Spleen (tissue), 11 donors: ENCODE results near the gene KIDINS220. TPM values are rescaled to one million over a fixed set of nuclear protein-coding genes. Genes with fewer than 3 reads are reported as not detected.

Experiments
- DNase-seq: peaks from one replicate; pipeline ENCODE4 v3.0.0-alpha.2; 2020
- H3K27ac ChIP-seq, 8 donors: fragments of 200-600 bp; sonication (generic) in 7 of 8; 1 replicate in 4 of 8; 2 replicates in 4 of 8; pipeline versions ENCODE4 v1.5.0 to v1.8.0; 2016 to 2021; ENCODE audit warnings: inconsistent platforms in 4 of 8, mild to moderate bottlenecking in 4 of 8, moderate library complexity in 1 of 8
- H3K27me3 ChIP-seq, 7 donors: fragments of 200-600 bp; sonication (generic) in 6 of 7; replicated peaks in 1 of 7; 1 replicate in 4 of 7; 2 replicates in 3 of 7; pipeline versions ENCODE4 v1.5.0 to v1.8.0; 2016 to 2021; ENCODE audit warnings: inconsistent platforms in 3 of 7, mild to moderate bottlenecking in 1 of 7
- H3K36me3 ChIP-seq, 6 donors: fragments of 200-600 bp; sonication (generic) in 5 of 6; 1 replicate in 4 of 6; 2 replicates in 2 of 6; pipeline versions ENCODE4 v1.5.0 to v1.8.0; 2016 to 2021; ENCODE audit warnings: inconsistent platforms in 2 of 6
- H3K4me1 ChIP-seq, 6 donors: fragments of 200-600 bp; sonication (generic) in 5 of 6; 1 replicate in 3 of 6; 2 replicates in 3 of 6; pipeline versions ENCODE4 v1.5.0 to v1.8.0; 2016 to 2021; ENCODE audit warnings: inconsistent platforms in 3 of 6
- H3K4me3 ChIP-seq, 8 donors: fragments of 200-600 bp; sonication (generic) in 7 of 8; 1 replicate in 4 of 8; 2 replicates in 4 of 8; pipeline versions ENCODE4 v1.5.0 to v1.8.0; 2016 to 2021; ENCODE audit warnings: inconsistent platforms in 4 of 8, mild to moderate bottlenecking in 4 of 8, moderate library complexity in 2 of 8
- H3K9me3 ChIP-seq, 8 donors: fragments of 200-600 bp; sonication (generic) in 7 of 8; 1 replicate in 4 of 8; 2 replicates in 4 of 8; pipeline versions ENCODE4 v1.5.0 to v1.8.0; 2016 to 2021; ENCODE audit warnings: inconsistent platforms in 4 of 8
- POLR2A ChIP-seq, 3 donors: fragments of 450-650 bp; IDR thresholded peaks; one replicate each; pipeline ENCODE4 v1.5.1; 2017; ENCODE audit warnings: antibody characterized with exemption in 3 of 3, mild to moderate bottlenecking in 1 of 3
- POLR2AphosphoS5 ChIP-seq, 3 donors: sonication (generic); formaldehyde crosslinking; IDR thresholded peaks; one replicate each; pipeline ENCODE4 v1.5.1; 2017; ENCODE audit warnings: antibody characterized with exemption in 3 of 3
- WGBS, 5 donors: extraction: QIAGEN DNeasy Blood & Tissue Kit in 3 of 5; methylation state at CpG; one replicate each; pipeline versions ENCODE4 v1.1.5 to v1.1.7; 2013 to 2018; 5-methylcytosine and 5-hydroxymethylcytosine counted together
- intact Hi-C: fragments of 100-400 bp; cut with DNase I; formaldehyde crosslinking; loops from one replicate; pipeline ENCODE4 v1.15.0; 2023; ENCODE audit warnings: low total_unique reads
- polyA plus RNA-seq, 3 donors: library from polyadenylated mRNA; stranded (reverse); fragments of 200-250 nt; gene quantifications; one replicate each; pipeline ENCODE4 v1.2.1, GENCODE V29; 2013
- total RNA-seq, 7 donors: library from RNA; depleted of rRNA in 3 of 7; stranded (reverse); fragments of >200 nt in 3 of 7; fragmentation: NEBNext Ultra II Directional in 4 of 7; extraction: Animal tissue kit (Norgen Biotek cat#: 25700) in 4 of 7; gene quantifications; one replicate each; pipeline versions ENCODE4 v1.1.0 to v1.2.1, GENCODE V29; 2016 to 2021
- TF ChIP-seq, protein P1 (sequence below), 11 experiments: fragments of 200-600 bp in 7 of 11; fragments of 450-650 bp in 4 of 11; sonication (generic) in 4 of 11; IDR thresholded peaks in 8 of 11; conservative IDR thresholded peaks in 3 of 11; 1 replicate in 7 of 11; 2 replicates in 4 of 11; pipeline versions ENCODE4 v1.4.0 to v1.8.0; 2016 to 2021; ENCODE audit warnings: antibody characterized with exemption in 11 of 11, inconsistent platforms in 4 of 11, mild to moderate bottlenecking in 1 of 11
- donor health status: healthy with polysubstance abuse.
- donor health status: DM: no; HTN: no; CAD: no; lungs with moderate emphysema.
- donor health status: DM: no; HTN: no; CAD: no.
- donor health status: Bipolar disorder and iron deficiency.
- donor health status: healthy.
- donor health status: DM: no; HTN: no; CAD: no.
- donor health status: DM: yes; HTN: yes; CAD: no.

KIDINS220 gene
- total and polyA plus RNA-seq, 10 donors, result 6.0 to 84.1 (median 59.0) TPM

DNA sequence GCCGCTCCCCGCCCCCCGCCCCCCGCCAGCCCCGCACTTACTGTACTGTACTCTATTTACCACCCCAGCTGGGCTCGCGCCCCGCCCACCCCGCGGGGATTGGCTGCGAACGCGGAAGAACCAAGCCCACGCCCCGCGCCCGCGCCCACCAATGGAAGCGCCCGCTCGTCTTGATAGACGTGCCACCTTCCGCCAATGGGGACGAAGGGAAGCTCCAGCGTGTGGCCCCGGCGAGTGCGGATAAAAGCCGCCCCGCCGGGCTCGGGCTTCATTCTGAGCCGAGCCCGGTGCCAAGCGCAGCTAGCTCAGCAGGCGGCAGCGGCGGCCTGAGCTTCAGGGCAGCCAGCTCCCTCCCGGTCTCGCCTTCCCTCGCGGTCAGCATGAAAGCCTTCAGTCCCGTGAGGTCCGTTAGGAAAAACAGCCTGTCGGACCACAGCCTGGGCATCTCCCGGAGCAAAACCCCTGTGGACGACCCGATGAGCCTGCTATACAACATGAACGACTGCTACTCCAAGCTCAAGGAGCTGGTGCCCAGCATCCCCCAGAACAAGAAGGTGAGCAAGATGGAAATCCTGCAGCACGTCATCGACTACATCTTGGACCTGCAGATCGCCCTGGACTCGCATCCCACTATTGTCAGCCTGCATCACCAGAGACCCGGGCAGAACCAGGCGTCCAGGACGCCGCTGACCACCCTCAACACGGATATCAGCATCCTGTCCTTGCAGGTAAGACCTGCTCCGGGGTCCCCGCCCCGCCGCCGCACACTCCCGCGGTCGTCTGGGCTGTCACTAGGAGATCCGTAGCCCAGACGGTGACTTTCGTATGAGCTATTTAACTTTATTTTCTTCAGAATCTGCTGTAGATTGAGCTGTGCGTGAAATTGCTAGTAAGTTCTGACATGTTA, 155.4 kb downstream of the KIDINS220 start, which contains the start of gene ID2:
Gene ID2 (plus strand): TSS at position 271 of the 907 bp plus-strand sequence. CDS start 110 bp downstream, at position 381.
- intact Hi-C loops, result loop anchor here (5.0 kb wide), 1 partner anchor 1585 kb away; no protein-coding TSS in a partner anchor
- TF ChIP-seq, protein P1, sequence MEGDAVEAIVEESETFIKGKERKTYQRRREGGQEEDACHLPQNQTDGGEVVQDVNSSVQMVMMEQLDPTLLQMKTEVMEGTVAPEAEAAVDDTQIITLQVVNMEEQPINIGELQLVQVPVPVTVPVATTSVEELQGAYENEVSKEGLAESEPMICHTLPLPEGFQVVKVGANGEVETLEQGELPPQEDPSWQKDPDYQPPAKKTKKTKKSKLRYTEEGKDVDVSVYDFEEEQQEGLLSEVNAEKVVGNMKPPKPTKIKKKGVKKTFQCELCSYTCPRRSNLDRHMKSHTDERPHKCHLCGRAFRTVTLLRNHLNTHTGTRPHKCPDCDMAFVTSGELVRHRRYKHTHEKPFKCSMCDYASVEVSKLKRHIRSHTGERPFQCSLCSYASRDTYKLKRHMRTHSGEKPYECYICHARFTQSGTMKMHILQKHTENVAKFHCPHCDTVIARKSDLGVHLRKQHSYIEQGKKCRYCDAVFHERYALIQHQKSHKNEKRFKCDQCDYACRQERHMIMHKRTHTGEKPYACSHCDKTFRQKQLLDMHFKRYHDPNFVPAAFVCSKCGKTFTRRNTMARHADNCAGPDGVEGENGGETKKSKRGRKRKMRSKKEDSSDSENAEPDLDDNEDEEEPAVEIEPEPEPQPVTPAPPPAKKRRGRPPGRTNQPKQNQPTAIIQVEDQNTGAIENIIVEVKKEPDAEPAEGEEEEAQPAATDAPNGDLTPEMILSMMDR (IDR thresholded peaks at IDR 0.05 in 8 of 11, conservative IDR thresholded peaks at IDR 0.05 in 3 of 11), result peak in 2 of 11 experiments; percentile 13 to 26
- TF ChIP-seq POLR2AphosphoS5 (IDR thresholded peaks at IDR 0.05) (peak; percentile 100), POLR2A (IDR thresholded peaks at IDR 0.05) (peak; percentile 95 to 99 (median 99))
- peak within 1 kb of the TSS; percentile 74 to 96 (median 92) for H3K27ac ChIP-seq
- H3K36me3 ChIP-seq, result no peaks in the 10 kb centered on the region
- peak within 1 kb of the TSS; percentile 52 to 75 (median 70) for H3K4me3 ChIP-seq
- H3K4me1 ChIP-seq, result peaks cover 17 to 79% (median 61%) of the 10 kb centered on the region in 6 donors
- peak; percentile 98 for DNase-seq
- peaks cover 0 to 80% (median 20%) of the 10 kb centered on the region in 7 donors for H3K27me3 ChIP-seq
- H3K9me3 ChIP-seq, result no peaks in the 10 kb centered on the region
- 0 to 1% (median 1%) methylated on average over 34 to 67 of the region's 70 CpGs for WGBS, 5 donors

DNA sequence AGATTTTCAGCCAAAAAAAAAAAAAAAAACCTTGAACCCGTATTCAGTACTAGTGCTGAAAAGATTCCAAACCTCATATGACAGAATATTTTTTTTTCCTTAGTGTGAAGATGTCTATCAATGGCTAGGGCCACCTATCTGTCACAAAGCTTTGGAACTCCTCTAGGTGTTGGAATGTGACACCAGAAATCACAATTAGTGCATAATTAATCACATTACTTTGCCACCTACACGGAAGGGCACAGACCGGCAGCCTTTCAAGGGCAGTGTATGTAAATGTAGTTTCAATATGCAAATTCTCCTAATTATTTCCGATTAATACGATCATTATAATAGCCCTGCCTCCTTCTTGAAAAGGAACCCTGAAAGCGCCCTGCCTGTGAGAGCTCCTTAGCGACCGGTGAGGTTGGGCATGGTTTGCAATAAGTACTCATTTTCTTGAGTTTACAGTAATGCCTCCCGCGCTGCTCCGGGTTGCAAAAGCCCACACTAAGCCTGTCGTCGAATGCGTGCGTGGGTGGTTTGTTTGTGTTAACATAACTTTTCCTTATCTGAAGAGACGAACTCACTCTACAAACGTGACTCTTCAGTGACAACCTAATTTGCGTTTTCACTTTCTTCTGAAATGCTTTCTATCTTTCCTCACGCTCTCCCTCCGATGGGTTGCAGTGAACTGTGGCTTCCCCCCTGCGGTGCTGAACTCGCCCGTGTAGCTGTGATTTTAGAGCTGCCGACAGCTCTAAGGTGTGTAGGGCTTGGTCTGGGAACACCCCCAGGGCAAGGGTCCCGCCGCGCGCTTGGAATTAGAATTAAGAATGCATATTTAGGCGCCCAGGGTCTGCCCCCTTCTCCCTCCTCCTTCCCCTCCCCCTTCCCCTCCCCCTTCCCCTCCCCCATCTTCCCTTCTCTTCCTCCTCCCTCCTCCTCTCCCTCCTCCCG, 156.3 kb downstream of the KIDINS220 start:
- H3K4me1 ChIP-seq, result peaks cover 17 to 86% (median 67%) of the 10 kb centered on the region in 6 donors
- intact Hi-C loops, result loop anchor here (5.0 kb wide), 1 partner anchor 1584 kb away; no protein-coding TSS in a partner anchor
- peak overlapping the region; percentile 68 to 96 (median 92) for H3K27ac ChIP-seq
- peak; percentile 89 for DNase-seq
- peaks cover 0 to 89% (median 28%) of the 10 kb centered on the region in 7 donors for H3K27me3 ChIP-seq
- peak in 1 of 3 donors; percentile 25 for TF ChIP-seq POLR2A (IDR thresholded peaks at IDR 0.05)
- TF ChIP-seq, protein P1 (IDR thresholded peaks at IDR 0.05 in 8 of 11, conservative IDR thresholded peaks at IDR 0.05 in 3 of 11), result no peak
- TF ChIP-seq POLR2AphosphoS5 (IDR thresholded peaks at IDR 0.05), result peak in 2 of 3 donors; percentile 44 to 76
- 1 to 3% (median 2%) methylated on average over 29 to 30 of the region's 30 CpGs for WGBS, 5 donors
- no peaks in the 10 kb centered on the region for H3K36me3 ChIP-seq
- H3K4me3 ChIP-seq, result peak overlapping the region; percentile 40 to 75 (median 60)
- peaks cover 0 to 2% (median 0%) of the 10 kb centered on the region in 8 donors for H3K9me3 ChIP-seq

DNA sequence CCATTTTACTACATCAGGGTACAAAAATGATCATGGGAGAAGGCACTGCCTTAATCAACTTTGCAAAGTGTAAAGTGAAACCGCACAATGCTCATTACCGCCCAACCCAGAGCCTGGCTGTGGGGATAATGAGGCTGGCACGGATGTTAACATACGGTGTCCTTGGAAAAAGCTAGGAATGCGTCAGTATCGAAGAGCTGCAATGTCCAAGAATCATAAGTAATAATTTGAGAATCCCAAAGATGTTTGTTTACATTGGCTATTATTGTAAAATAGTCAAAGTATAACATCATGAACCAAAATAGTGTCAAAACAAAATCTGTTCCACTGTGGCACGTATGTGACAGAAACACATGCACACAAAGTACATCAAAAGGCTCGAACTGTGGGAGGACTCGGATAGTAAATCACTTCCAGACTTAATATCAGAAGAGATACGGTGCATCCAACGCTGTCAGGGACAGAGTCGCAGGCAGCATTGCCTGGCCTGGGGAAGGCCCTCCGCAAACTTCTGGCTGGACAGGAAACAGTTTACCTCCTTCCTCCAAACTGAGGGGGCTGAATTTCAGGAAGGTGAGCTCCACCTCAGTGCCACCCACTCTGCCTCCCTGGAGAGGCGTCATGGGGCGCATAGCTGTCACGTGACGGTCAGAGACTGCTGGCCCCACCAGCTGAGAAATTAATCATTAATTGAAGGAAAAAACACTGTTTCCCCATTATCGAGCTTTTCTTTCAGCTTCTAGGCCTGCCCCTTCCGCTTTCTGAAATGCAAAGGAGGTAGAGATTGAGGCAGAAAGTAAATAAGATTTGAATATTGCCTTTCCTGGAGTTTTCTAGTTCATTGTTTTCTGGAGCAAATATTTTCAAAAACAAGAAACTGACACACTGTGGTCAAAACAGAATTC, 157.3 kb downstream of the KIDINS220 start:
- Histone ChIP-seq H3K27me3 (peaks cover 0 to 89% (median 24%) of the 10 kb centered on the region in 7 donors), H3K36me3 (no peaks in the 10 kb centered on the region), H3K4me3 (peak overlapping the region in 7 of 8 donors; percentile 24 to 75 (median 49)), H3K27ac (peak overlapping the region; percentile 83 to 96 (median 92)), H3K4me1 (peaks cover 17 to 80% (median 60%) of the 10 kb centered on the region in 6 donors), H3K9me3 (peaks cover 0 to 12% (median 1%) of the 10 kb centered on the region in 8 donors)
- intact Hi-C loops, result loop anchor here (5.0 kb wide), 1 partner anchor 1583 kb away; no protein-coding TSS in a partner anchor
- 51 to 74% (median 63%) methylated on average over 19 of the region's 19 CpGs for WGBS, 5 donors
- DNase-seq, result no peak
- TF ChIP-seq POLR2A (IDR thresholded peaks at IDR 0.05) (no peak), POLR2AphosphoS5 (IDR thresholded peaks at IDR 0.05) (peak in 1 of 3 donors; percentile 41)
- TF ChIP-seq, protein P1 (IDR thresholded peaks at IDR 0.05 in 8 of 11, conservative IDR thresholded peaks at IDR 0.05 in 3 of 11), result no peak
